GM20000 (cell line): ENCODE measurements around the gene ZFP1.

ENCODE experiments used
- DNase-seq: peaks from one replicate; pipeline ENCODE4 v3.0.0; 2012; ENCODE audit warnings: low spot score
- CTCF ChIP-seq: IDR thresholded peaks from 2 replicates; pipeline ENCODE4 v1.5.1; 2012; ENCODE audit warnings: mild to moderate bottlenecking, control low read depth; ENCODE audit errors: extremely low read depth, missing control alignments

Gene ZFP1

GRCh38 chr16:75138636-75139035, 9.7 kb upstream of the ZFP1 start:
- no peak for TF ChIP-seq CTCF

GRCh38 chr16:75139498-75139897, 8.8 kb upstream of the ZFP1 start:
- TF ChIP-seq CTCF: no peak
- no peak for DNase-seq

More at GRCh38 chr16:75138636-75139035, 9.7 kb upstream of the ZFP1 start:
- no peak for DNase-seq

- no peak for TF ChIP-seq CTCF
- no peak for DNase-seq
Measured at GRCh38 chr16:75143941-75144340, 4.4 kb upstream of the ZFP1 start.

- DNase-seq: no peak
- TF ChIP-seq CTCF: no peak
Measured at GRCh38 chr16:75147968-75148310, 385 bp upstream of the ZFP1 start.

- TF ChIP-seq CTCF: no peak
- no peak for DNase-seq
Measured at GRCh38 chr16:75151798-75152197, 3.5 kb downstream of the ZFP1 start.

GRCh38 chr16:75152635-75153034, 4.3 kb downstream of the ZFP1 start:
- peak; percentile 13 for DNase-seq
- TF ChIP-seq CTCF: no peak

- no peak for TF ChIP-seq CTCF
- no peak for DNase-seq
Measured at GRCh38 chr16:75160386-75160785, 12.1 kb downstream of the ZFP1 start.

- DNase-seq: no peak
- TF ChIP-seq CTCF: no peak
Measured at GRCh38 chr16:75169899-75170405, 21.6 kb downstream of the ZFP1 start.
